ENCODE data around the gene CSTF2T.

GRCh38 chr10:51705774-51706173 lies 6.4 kb upstream of the CSTF2T start:
- TF ChIP-seq CTCF (IDR thresholded peaks at IDR 0.05; ENCODE audit: poor library complexity, severe bottlenecking) (no peak), REST (IDR thresholded peaks at IDR 0.05; ENCODE audit: borderline replicate concordance) (no peak)
